Ascending aorta (tissue), 2 donors: Measurements from ENCODE around the gene INMT. TPM values are rescaled to one million over a fixed set of nuclear protein-coding genes. Genes with fewer than 3 reads are reported as not detected.
A peak's percentile ranks its signal among the peaks of the same experiment; 100 is the strongest.

Experiments
- DNase-seq, 2 donors: peaks; one replicate each; pipeline ENCODE4 v3.0.0-alpha.2; 2019; ENCODE audit warnings: low spot score in 2 of 2
- H3K27ac ChIP-seq, 2 donors: fragments of 200-600 bp; sonication (generic); one replicate each; pipeline ENCODE4 v1.5.1; 2016 to 2017; ENCODE audit warnings: mild to moderate bottlenecking in 1 of 2
- H3K27me3 ChIP-seq: fragments of 200-600 bp; sonication (generic); one replicate; pipeline ENCODE4 v1.5.1; 2017
- H3K36me3 ChIP-seq, 2 donors: fragments of 200-600 bp; sonication (generic); one replicate each; pipeline ENCODE4 v1.5.1; 2016
- H3K4me1 ChIP-seq, 2 donors: fragments of 200-600 bp; sonication (generic); one replicate each; pipeline ENCODE4 v1.5.1; 2016 to 2017; ENCODE audit warnings: mild to moderate bottlenecking in 1 of 2
- H3K4me3 ChIP-seq, 2 donors: fragments of 200-600 bp; sonication (generic); one replicate each; pipeline ENCODE4 v1.5.1; 2016 to 2017; ENCODE audit warnings: mild to moderate bottlenecking in 1 of 2
- H3K9me3 ChIP-seq, 2 donors: fragments of 200-600 bp; sonication (generic); one replicate each; pipeline ENCODE4 v1.5.1; 2016
- CTCF ChIP-seq, 3 experiments: fragments of 200-600 bp in 2 of 3; fragments of 450-650 bp in 1 of 3; sonication (generic) in 2 of 3; IDR thresholded peaks; one replicate each; pipeline ENCODE4 v1.5.1; 2016 to 2019; ENCODE audit warnings: antibody characterized with exemption in 3 of 3, mild to moderate bottlenecking in 1 of 3, moderate library complexity in 1 of 3
- intact Hi-C: fragments of 100-400 bp; cut with DNase I; formaldehyde crosslinking; loops from one replicate; pipeline ENCODE4 v1.15.1; 2023
- total RNA-seq: library from RNA; depleted of rRNA; stranded (reverse); fragments of >200 nt; gene quantifications from one replicate; pipeline ENCODE4 v1.1.0, GENCODE V29; 2016

INMT gene
- total RNA-seq, 1 donor from 2014 or later, result 51.8 TPM

GRCh38 chr7:30744075-30744417 is 7.9 kb upstream of the INMT start:
- Histone ChIP-seq H3K4me1 (no peaks in the 10 kb centered on the region), H3K36me3 (no peaks in the 10 kb centered on the region), H3K27ac (no peak overlapping the region), H3K4me3 (no peak overlapping the region), H3K27me3 (no peaks in the 10 kb centered on the region), H3K9me3 (no peaks in the 10 kb centered on the region)
- no peak for TF ChIP-seq CTCF (IDR thresholded peaks at IDR 0.05)
- intact Hi-C loops, result loop anchor here (5.0 kb wide), 1 partner anchor 147 kb away; no protein-coding TSS in a partner anchor
- no peak for DNase-seq

- no peak for TF ChIP-seq CTCF (IDR thresholded peaks at IDR 0.05)
- Histone ChIP-seq H3K4me3 (no peak overlapping the region), H3K27me3 (no peaks in the 10 kb centered on the region), H3K27ac (no peak overlapping the region), H3K36me3 (no peaks in the 10 kb centered on the region), H3K4me1 (peaks cover 0 to 4% of the 10 kb centered on the region in 2 donors), H3K9me3 (no peaks in the 10 kb centered on the region)
- intact Hi-C loops, result no loop called here
- no peak for DNase-seq
These were observed 6.5 kb upstream of the INMT start for GRCh38 chr7:30745261-30745941.

GRCh38 chr7:30750010-30750409 is 1.9 kb upstream of the INMT start:
- no peaks in the 10 kb centered on the region for H3K27me3 ChIP-seq
- H3K4me1 ChIP-seq, result peaks cover 0 to 39% of the 10 kb centered on the region in 2 donors
- H3K4me3 ChIP-seq, result no peak overlapping the region
- H3K36me3 ChIP-seq, result no peaks in the 10 kb centered on the region
- intact Hi-C loops, result loop anchor here (5.0 kb wide), 1 partner anchor 162 kb away; the partner anchor contains the start of gene AQP1
- TF ChIP-seq CTCF (IDR thresholded peaks at IDR 0.05), result no peak
- no peaks in the 10 kb centered on the region for H3K9me3 ChIP-seq
- no peak for DNase-seq
- H3K27ac ChIP-seq, result peak overlapping the region; percentile 81 to 91

GRCh38 chr7:30750683-30751650 is 968 bp upstream of the INMT start:
- H3K4me1 ChIP-seq, result peaks cover 2 to 48% of the 10 kb centered on the region in 2 donors
- DNase-seq, result peak in 1 of 2 donors; percentile 88
- intact Hi-C loops, result loop anchor here (5.0 kb wide), 1 partner anchor 161 kb away; the partner anchor contains the start of gene AQP1
- no peak for TF ChIP-seq CTCF (IDR thresholded peaks at IDR 0.05)
- no peaks in the 10 kb centered on the region for H3K9me3 ChIP-seq
- H3K27me3 ChIP-seq, result no peaks in the 10 kb centered on the region
- no peaks in the 10 kb centered on the region for H3K36me3 ChIP-seq
- H3K4me3 ChIP-seq, result peak overlapping the region in 1 of 2 donors; percentile 71
- H3K27ac ChIP-seq, result peak overlapping the region; percentile 81 to 91

- peak overlapping the region; percentile 47 to 71 for H3K4me3 ChIP-seq
- peaks cover 0 to 2% of the 10 kb centered on the region in 2 donors for H3K36me3 ChIP-seq
- H3K9me3 ChIP-seq, result no peaks in the 10 kb centered on the region
- no peak for TF ChIP-seq CTCF (IDR thresholded peaks at IDR 0.05)
- DNase-seq, result no peak
- intact Hi-C loops, result loop anchor here (2.0 to 5.0 kb wide), 2 partner anchors 48 to 160 kb away; partner anchors contain the start of gene AQP1
- peak overlapping the region; percentile 81 to 91 for H3K27ac ChIP-seq
- H3K4me1 ChIP-seq, result peaks cover 3 to 48% of the 10 kb centered on the region in 2 donors
- H3K27me3 ChIP-seq, result no peaks in the 10 kb centered on the region
These were observed 549 bp downstream of the INMT start for GRCh38 chr7:30752484-30752883.
